H1 (cell line): ENCODE results near the gene CCDC33. TPM values are rescaled to one million over a fixed set of nuclear protein-coding genes. Genes with fewer than 3 reads are reported as not detected.

Experiments used
- CTCF ChIA-PET: fragments of 300-600 bp; sonication (Branson Sonifier 250); formaldehyde crosslinking; loops from one replicate; lab custom pipeline; 2021; ENCODE audit not compliant: partially characterized antibody; lab: Charles Lee
- POLR2A ChIA-PET: fragments of 300-600 bp; sonication (Branson Sonifier 250); formaldehyde crosslinking; loops from one replicate; lab custom pipeline; 2021; ENCODE audit warnings: inconsistent platforms; ENCODE audit not compliant: partially characterized antibody; lab: Charles Lee
- DNase-seq, 2 experiments: peaks; one replicate each; pipeline versions ENCODE4 v3.0.0 to v3.0.0-alpha.2; 2010 to 2022; ENCODE audit warnings: low spot score in 2 of 2, low read depth in 1 of 2, mixed read lengths in 1 of 2
- FAIRE-seq: peaks from 2 replicates; lab custom pipeline; 2011; peaks lifted over from hg19 to GRCh38; lab: Jason Lieb, UNC
- H2AFZ ChIP-seq: 2 replicates; pipeline ENCODE4 v1.8.1; 2012; ENCODE audit warnings: low read length, inconsistent platforms
- H2AK5ac ChIP-seq: 2 replicates; pipeline ENCODE4 v1.6.1; 2013; ENCODE audit warnings: low read depth, low read length
- H2BK120ac ChIP-seq: replicated peaks from 2 replicates; pipeline ENCODE3; 2013; ENCODE audit warnings: low read depth, low read length, inconsistent platforms
- H2BK12ac ChIP-seq: 2 replicates; pipeline ENCODE4 v1.6.1; 2013; ENCODE audit warnings: low read depth, low read length
- H2BK15ac ChIP-seq: 2 replicates; pipeline ENCODE4 v1.6.1; 2013; ENCODE audit warnings: low read length
- H2BK20ac ChIP-seq: 2 replicates; pipeline ENCODE4 v1.6.1; 2013; ENCODE audit warnings: low read length
- H2BK5ac ChIP-seq: 2 replicates; pipeline ENCODE4 v1.6.1; 2013; ENCODE audit warnings: low read depth, low read length
- H3K14ac ChIP-seq: 2 replicates; pipeline ENCODE4 v1.6.1; 2013; ENCODE audit warnings: inconsistent platforms; ENCODE audit not compliant: insufficient read length
- H3K18ac ChIP-seq: 2 replicates; pipeline ENCODE4 v1.6.1; 2013; ENCODE audit warnings: low read length; ENCODE audit errors: extremely low read depth
- H3K23ac ChIP-seq: 2 replicates; pipeline ENCODE4 v1.6.1; 2013; ENCODE audit warnings: inconsistent platforms; ENCODE audit not compliant: insufficient read length
- H3K23me2 ChIP-seq: 2 replicates; pipeline ENCODE4 v1.6.1; 2013; ENCODE audit warnings: low read depth, low read length
- H3K27ac ChIP-seq: 2 replicates; pipeline ENCODE4 v1.6.1; 2011; ENCODE audit warnings: low read depth, low read length, inconsistent platforms
- H3K27me3 ChIP-seq, 4 experiments: replicated peaks in 1 of 4; 1 replicate in 1 of 4; 2 replicates in 3 of 4; pipeline versions ENCODE4 v1.6.1 to v1.8.1; 2011 to 2013; ENCODE audit warnings: low read length in 3 of 4, mild to moderate bottlenecking in 3 of 4, inconsistent platforms in 2 of 4, mixed read lengths in 2 of 4, moderate library complexity in 1 of 4; ENCODE audit not compliant: control insufficient read depth in 3 of 4, insufficient read depth in 3 of 4; ENCODE audit errors: extremely low read depth in 1 of 4
- H3K36me3 ChIP-seq, 4 experiments: 2 replicates each; pipeline versions ENCODE4 v1.6.1 to v1.8.1; 2011 to 2013; ENCODE audit warnings: mild to moderate bottlenecking in 4 of 4, low read length in 3 of 4, moderate library complexity in 2 of 4, control low read depth in 1 of 4, inconsistent platforms in 1 of 4; ENCODE audit not compliant: insufficient read depth in 4 of 4, control insufficient read depth in 2 of 4
- H3K4ac ChIP-seq: replicated peaks from 2 replicates; pipeline ENCODE3; 2013; ENCODE audit warnings: low read length, low read depth, mixed read lengths, inconsistent platforms; ENCODE audit not compliant: insufficient read length
- H3K4me1 ChIP-seq, 4 experiments: replicated peaks in 1 of 4; 1 replicate in 1 of 4; 2 replicates in 3 of 4; pipeline versions ENCODE4 v1.6.1 to v1.8.1; 2011 to 2013; ENCODE audit warnings: low read length in 3 of 4, inconsistent platforms in 2 of 4, mixed read lengths in 1 of 4; ENCODE audit not compliant: insufficient read depth in 4 of 4, control insufficient read depth in 3 of 4
- H3K4me2 ChIP-seq, 2 experiments: 2 replicates each; pipeline versions ENCODE4 v1.6.1 to v1.8.1; 2011 to 2013; ENCODE audit warnings: low read depth in 2 of 2, low read length in 2 of 2, control low read depth in 1 of 2, inconsistent platforms in 1 of 2, mild to moderate bottlenecking in 1 of 2; ENCODE audit not compliant: insufficient read depth in 1 of 2
- H3K4me3 ChIP-seq, 4 experiments: fragments of 200-600, 300-600 bp in 1 of 4; sonication (generic), shearing (Covaris generic), sonication (Bioruptor Twin) in 1 of 4; 2 replicates each; pipeline versions ENCODE4 v1.5.1 to v1.8.1; 2011 to 2016; ENCODE audit warnings: low read length in 4 of 4, low read depth in 3 of 4, control low read depth in 2 of 4, inconsistent platforms in 2 of 4, mild to moderate bottlenecking in 2 of 4, mixed read lengths in 1 of 4, moderate library complexity in 1 of 4; ENCODE audit not compliant: insufficient read depth in 2 of 4; ENCODE audit errors: extremely low read depth in 1 of 4
- H3K56ac ChIP-seq: replicated peaks from 2 replicates; pipeline ENCODE3; 2013; ENCODE audit warnings: low read depth, mild to moderate bottlenecking, mixed read lengths, low read length, inconsistent platforms; ENCODE audit not compliant: insufficient read length
- H3K79me1 ChIP-seq: 2 replicates; pipeline ENCODE4 v1.6.1; 2013; ENCODE audit warnings: low read depth, low read length, control low read depth
- H3K79me2 ChIP-seq, 2 experiments: 2 replicates each; pipeline versions ENCODE4 v1.6.1 to v1.8.1; 2012 to 2013; ENCODE audit warnings: low read length in 2 of 2, mild to moderate bottlenecking in 2 of 2, inconsistent platforms in 1 of 2; ENCODE audit not compliant: insufficient read depth in 2 of 2, control insufficient read depth in 1 of 2
- H3K9ac ChIP-seq, 4 experiments: replicated peaks in 1 of 4; 1 replicate in 1 of 4; 2 replicates in 3 of 4; pipeline versions ENCODE4 v1.6.1 to v1.8.1; 2011 to 2013; ENCODE audit warnings: low read depth in 3 of 4, low read length in 3 of 4, control low read depth in 2 of 4, mild to moderate bottlenecking in 2 of 4, moderate library complexity in 2 of 4, inconsistent platforms in 1 of 4; ENCODE audit errors: extremely low read depth in 1 of 4
- H3K9me3 ChIP-seq, 2 experiments: 2 replicates each; pipeline versions ENCODE4 v1.6.1 to v1.8.1; 2012 to 2013; ENCODE audit warnings: mild to moderate bottlenecking in 2 of 2, moderate library complexity in 2 of 2, control low read depth in 1 of 2, inconsistent platforms in 1 of 2, low read depth in 1 of 2, low read length in 1 of 2, mixed read lengths in 1 of 2; ENCODE audit not compliant: insufficient read depth in 2 of 2
- H4K20me1 ChIP-seq, 2 experiments: replicated peaks in 1 of 2; 2 replicates each; pipeline versions ENCODE3 to v1.8.1; 2011 to 2013; ENCODE audit warnings: inconsistent platforms in 2 of 2, low read length in 2 of 2, mild to moderate bottlenecking in 1 of 2; ENCODE audit not compliant: insufficient read depth in 2 of 2, control insufficient read depth in 1 of 2
- H4K5ac ChIP-seq: 2 replicates; pipeline ENCODE4 v1.6.1; 2013; ENCODE audit warnings: low read length, low read depth, mixed read lengths, inconsistent platforms; ENCODE audit not compliant: insufficient read length
- H4K8ac ChIP-seq: 2 replicates; pipeline ENCODE4 v1.8.0; 2013; ENCODE audit warnings: mild to moderate bottlenecking, moderate library complexity, low read length, inconsistent platforms; ENCODE audit not compliant: insufficient read depth; ENCODE audit errors: extremely low read depth
- H4K91ac ChIP-seq: replicated peaks from 2 replicates; pipeline ENCODE3; 2013; ENCODE audit warnings: low read length, mixed read lengths, inconsistent platforms; ENCODE audit not compliant: insufficient read length
- BRCA1 ChIP-seq: IDR thresholded peaks from 2 replicates; pipeline ENCODE4 v1.6.1; 2012; ENCODE audit warnings: low read depth, low read length, improper control_type of control experiment
- CHD1 ChIP-seq: IDR thresholded peaks from 2 replicates; pipeline ENCODE4 v1.6.1; 2012; ENCODE audit warnings: low read depth, low read length, improper control_type of control experiment
- FOSL1 ChIP-seq: IDR thresholded peaks from 2 replicates; pipeline ENCODE4 v1.6.1; 2011; ENCODE audit warnings: mild to moderate bottlenecking, low read depth, low read length, moderate library complexity; ENCODE audit not compliant: insufficient read depth
- SP4 ChIP-seq: IDR thresholded peaks from 2 replicates; pipeline ENCODE4 v1.6.1; 2012; ENCODE audit warnings: low read length, inconsistent platforms
- SRF ChIP-seq: IDR thresholded peaks from 2 replicates; pipeline ENCODE4 v1.6.1; 2011; ENCODE audit warnings: mild to moderate bottlenecking, low read depth, low read length, moderate library complexity
- TBP ChIP-seq: IDR thresholded peaks from 2 replicates; pipeline ENCODE4 v1.6.1; 2011; ENCODE audit warnings: low read depth, low read length, improper control_type of control experiment
- TEAD4 ChIP-seq: IDR thresholded peaks from 2 replicates; pipeline ENCODE4 v1.6.1; 2012; ENCODE audit warnings: low read depth, low read length, inconsistent platforms, mixed read lengths
- WGBS, 2 experiments: shearing (Covaris generic) in 1 of 2; methylation state at CpG; one replicate each; pipeline versions ENCODE4 v1.1.6 to v1.1.7; 2013 to 2015; ENCODE audit warnings: low lambda C conversion rate in 2 of 2, mixed read lengths in 2 of 2, inconsistent platforms in 1 of 2, low coverage in 1 of 2, missing lambda C conversion rate in 1 of 2; ENCODE audit not compliant: insufficient replicate concordance in 2 of 2, insufficient coverage in 1 of 2, insufficient read length in 1 of 2; ENCODE audit errors: extremely low coverage in 1 of 2, missing lambda C conversion rate in 1 of 2; 5-methylcytosine and 5-hydroxymethylcytosine counted together
- polyA plus RNA-seq, 7 experiments: library from polyadenylated mRNA; depleted of rRNA in 3 of 7; stranded (reverse) in 5 of 7; unstranded in 2 of 7; fragments of >200 nt in 5 of 7; fragments of 200-250 nt in 2 of 7; gene quantifications; 1 replicate in 5 of 7; 2 replicates in 1 of 7; 4 replicates in 1 of 7; pipeline versions ENCODE4 v1.2.1 to v1.2.3, GENCODE V29; 2011 to 2013; ENCODE audit warnings: missing spikeins in 2 of 7, mixed read lengths in 2 of 7
- total RNA-seq: library from RNA; stranded (reverse); fragmentation: NEBNext Ultra II Directional; extraction: Animal tissue kit (Norgen Biotek cat#: 25700); gene quantifications from 2 replicates; pipeline ENCODE4 v1.2.1, GENCODE V29; 2021

CCDC33 gene
- total and polyA plus RNA-seq, 2 of the 8 experiments (the other 6 are each of a cell fraction or from before 2014, with no cell fraction given): 2.0 to 2.7 TPM

- DNase-seq (no peak), FAIRE-seq (no peak)
- H3K9ac ChIP-seq: no peak overlapping the region
- no peaks in the 10 kb centered on the region for H3K27me3 ChIP-seq
- H3K23me2 ChIP-seq: no peaks in the 10 kb centered on the region
- peaks cover 0 to 13% (median 2%) of the 10 kb centered on the region in 4 experiments; a peak in 3 of 7 replicates for H3K4me1 ChIP-seq
- H2BK15ac ChIP-seq: no peak overlapping the region
- no peak overlapping the region for H4K8ac ChIP-seq
- TF ChIP-seq FOSL1 (no peak), SP4 (no peak), SRF (no peak), TBP (peak; percentile 73), TEAD4 (no peak), CHD1 (no peak), BRCA1 (no peak)
- no peak overlapping the region for H3K27ac ChIP-seq
- no peak overlapping the region for H4K5ac ChIP-seq
- WGBS, 2 experiments: 83% methylated on average over 3 of the region's 3 CpGs; no CpG with 5 or more reads in 1 of the 2 experiments
- H3K4me3 ChIP-seq: no peak overlapping the region
- no peak overlapping the region for H3K18ac ChIP-seq
- no peak overlapping the region for H3K23ac ChIP-seq
- POLR2A ChIA-PET: no interaction called here
- no peaks in the 10 kb centered on the region for H3K79me2 ChIP-seq
- no peak overlapping the region for H3K14ac ChIP-seq
- no peak overlapping the region for H2BK5ac ChIP-seq
- no peak overlapping the region for H2BK120ac ChIP-seq
- H2BK20ac ChIP-seq: no peak overlapping the region
- H3K36me3 ChIP-seq: no peaks in the 10 kb centered on the region
- H2AFZ ChIP-seq: no peak overlapping the region
- H3K79me1 ChIP-seq: no peaks in the 10 kb centered on the region
- CTCF ChIA-PET: interaction anchor here (0.7 to 1.2 kb wide), 2 partner anchors 130 to 273 kb away, joined by 3 to 5 read pairs; no protein-coding TSS in a partner anchor
- no peak overlapping the region for H3K4me2 ChIP-seq
- no peak overlapping the region for H4K91ac ChIP-seq
- H2AK5ac ChIP-seq: no peak overlapping the region
- peaks cover 8 to 9% of the 10 kb centered on the region in 2 experiments; a peak in 2 of 4 replicates for H3K9me3 ChIP-seq
- no peak overlapping the region for H2BK12ac ChIP-seq
- no peaks in the 10 kb centered on the region for H4K20me1 ChIP-seq
- no peak overlapping the region for H3K4ac ChIP-seq
- H3K56ac ChIP-seq: no peak overlapping the region
These were observed 116.3 kb downstream of the CCDC33 start for GRCh38 chr15:74352393-74352910.
